ENCODE results near the gene OR56B1.

OR56B1 gene

DNA sequence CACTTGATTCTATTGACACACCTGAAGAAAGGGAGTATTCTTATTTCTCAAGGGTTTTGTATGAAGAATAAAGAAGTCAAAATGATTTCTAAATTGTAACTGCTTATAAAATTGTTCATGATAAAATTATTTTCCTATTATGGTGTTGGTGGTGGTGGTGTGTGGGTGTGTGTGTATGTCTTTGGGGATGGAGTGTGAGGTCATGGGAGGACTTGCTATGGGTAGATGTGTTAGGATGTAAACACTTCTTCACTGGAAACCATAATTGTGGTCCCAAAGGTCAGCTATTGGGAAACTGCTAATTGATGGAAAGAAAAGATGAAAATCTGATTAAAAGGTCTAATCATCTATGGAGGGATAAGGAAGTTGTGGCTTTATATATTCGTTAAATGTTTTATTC is 41.6 kb upstream of the OR56B1 start:
- DNase-seq (ENCODE audit: extremely low spot score), result no peak
- TF ChIP-seq, protein P1, sequence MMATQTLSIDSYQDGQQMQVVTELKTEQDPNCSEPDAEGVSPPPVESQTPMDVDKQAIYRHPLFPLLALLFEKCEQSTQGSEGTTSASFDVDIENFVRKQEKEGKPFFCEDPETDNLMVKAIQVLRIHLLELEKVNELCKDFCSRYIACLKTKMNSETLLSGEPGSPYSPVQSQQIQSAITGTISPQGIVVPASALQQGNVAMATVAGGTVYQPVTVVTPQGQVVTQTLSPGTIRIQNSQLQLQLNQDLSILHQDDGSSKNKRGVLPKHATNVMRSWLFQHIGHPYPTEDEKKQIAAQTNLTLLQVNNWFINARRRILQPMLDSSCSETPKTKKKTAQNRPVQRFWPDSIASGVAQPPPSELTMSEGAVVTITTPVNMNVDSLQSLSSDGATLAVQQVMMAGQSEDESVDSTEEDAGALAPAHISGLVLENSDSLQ (IDR thresholded peaks at IDR 0.05), result no peak
- no peak for TF ChIP-seq LEF1 (IDR thresholded peaks at IDR 0.05; ENCODE audit: borderline replicate concordance)
- no peak for TF ChIP-seq FOXK2 (IDR thresholded peaks at IDR 0.05)
- TF ChIP-seq FOXM1 (IDR thresholded peaks at IDR 0.05; ENCODE audit: borderline replicate concordance), result no peak
- no peak for TF ChIP-seq CTBP1 (IDR thresholded peaks at IDR 0.05; ENCODE audit: borderline replicate concordance)
- no peak for TF ChIP-seq SP1 (IDR thresholded peaks at IDR 0.05)
- ChIA-PET CTCF (no interaction called here), POLR2A (no interaction called here)

DNA sequence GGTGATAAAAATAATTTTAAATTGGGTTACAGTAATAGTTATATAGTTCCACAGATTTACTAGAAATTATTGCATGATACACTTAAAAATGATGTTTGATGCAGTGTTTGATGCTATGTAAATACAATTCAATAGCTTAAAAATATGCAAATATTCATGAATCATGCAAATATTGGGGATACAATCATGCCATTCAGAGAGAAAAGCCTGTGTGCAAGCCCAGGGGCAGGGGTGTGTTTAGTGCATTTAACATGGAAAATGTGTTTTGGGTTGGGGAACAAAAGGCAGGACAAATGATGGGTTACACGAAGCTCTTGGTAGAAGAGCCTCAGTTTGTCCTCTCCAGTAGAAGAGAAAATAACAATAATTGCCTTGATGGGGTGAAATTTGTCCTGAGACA is 40.7 kb upstream of the OR56B1 start:
- no peak for TF ChIP-seq NFRKB (IDR thresholded peaks at IDR 0.05)
- no peak for TF ChIP-seq FOXM1 (IDR thresholded peaks at IDR 0.05; ENCODE audit: borderline replicate concordance)
- TF ChIP-seq ZNF384 (IDR thresholded peaks at IDR 0.05), result no peak
- TF ChIP-seq HDGF (IDR thresholded peaks at IDR 0.05; ENCODE audit: borderline replicate concordance), result no peak
- TF ChIP-seq TARDBP (IDR thresholded peaks at IDR 0.05), result no peak
- no peak for TF ChIP-seq L3MBTL2 (conservative IDR thresholded peaks at IDR 0.05)
- no peak for TF ChIP-seq FOXA1 (IDR thresholded peaks at IDR 0.05)
- TF ChIP-seq ARNT (IDR thresholded peaks at IDR 0.05), result no peak
- TF ChIP-seq FOXK2 (IDR thresholded peaks at IDR 0.05), result no peak
- no peak for TF ChIP-seq CTBP1 (IDR thresholded peaks at IDR 0.05; ENCODE audit: borderline replicate concordance)
- no peak for TF ChIP-seq BHLHE40 (IDR thresholded peaks at IDR 0.05; ENCODE audit: borderline replicate concordance)
- no peak for TF ChIP-seq ELF4 (IDR thresholded peaks at IDR 0.05)
- TF ChIP-seq, protein P1 (IDR thresholded peaks at IDR 0.05), result no peak
- TF ChIP-seq LEF1 (IDR thresholded peaks at IDR 0.05; ENCODE audit: borderline replicate concordance), result no peak
- no peak for TF ChIP-seq SUZ12 (IDR thresholded peaks at IDR 0.05)
- TF ChIP-seq SP1 (IDR thresholded peaks at IDR 0.05), result no peak
- POLR2A ChIA-PET, result no interaction called here
- DNase-seq (ENCODE audit: extremely low spot score), result no peak
- CTCF ChIA-PET, result no interaction called here

DNA sequence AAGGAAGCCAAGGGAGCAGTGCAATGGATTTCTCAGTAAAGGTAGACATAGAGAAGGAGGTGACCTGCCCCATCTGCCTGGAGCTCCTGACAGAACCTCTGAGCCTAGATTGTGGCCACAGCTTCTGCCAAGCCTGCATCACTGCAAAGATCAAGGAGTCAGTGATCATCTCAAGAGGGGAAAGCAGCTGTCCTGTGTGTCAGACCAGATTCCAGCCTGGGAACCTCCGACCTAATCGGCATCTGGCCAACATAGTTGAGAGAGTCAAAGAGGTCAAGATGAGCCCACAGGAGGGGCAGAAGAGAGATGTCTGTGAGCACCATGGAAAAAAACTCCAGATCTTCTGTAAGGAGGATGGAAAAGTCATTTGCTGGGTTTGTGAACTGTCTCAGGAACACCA is 40.0 kb upstream of the OR56B1 start:
- ChIA-PET POLR2A (interaction anchor here (1.0 kb wide), 1 partner anchor 11 kb away, joined by 3 read pairs; the partner anchor contains the start of gene TRIM5), CTCF (no interaction called here)
- TF ChIP-seq BHLHE40 (IDR thresholded peaks at IDR 0.05; ENCODE audit: borderline replicate concordance), result no peak
- no peak for TF ChIP-seq SP1 (IDR thresholded peaks at IDR 0.05)
- no peak for TF ChIP-seq FOXK2 (IDR thresholded peaks at IDR 0.05)
- TF ChIP-seq LEF1 (IDR thresholded peaks at IDR 0.05; ENCODE audit: borderline replicate concordance), result no peak
- TF ChIP-seq FOXM1 (IDR thresholded peaks at IDR 0.05; ENCODE audit: borderline replicate concordance), result no peak
- TF ChIP-seq ELF4 (IDR thresholded peaks at IDR 0.05), result no peak
- no peak for TF ChIP-seq HDGF (IDR thresholded peaks at IDR 0.05; ENCODE audit: borderline replicate concordance)
- TF ChIP-seq SUZ12 (IDR thresholded peaks at IDR 0.05), result no peak
- TF ChIP-seq, protein P1 (IDR thresholded peaks at IDR 0.05), result no peak
- TF ChIP-seq FOXA1 (IDR thresholded peaks at IDR 0.05), result no peak
- TF ChIP-seq L3MBTL2 (conservative IDR thresholded peaks at IDR 0.05), result no peak
- TF ChIP-seq TARDBP (IDR thresholded peaks at IDR 0.05), result no peak
- TF ChIP-seq ZNF384 (IDR thresholded peaks at IDR 0.05), result no peak
- no peak for TF ChIP-seq CTBP1 (IDR thresholded peaks at IDR 0.05; ENCODE audit: borderline replicate concordance)
- no peak for TF ChIP-seq ARNT (IDR thresholded peaks at IDR 0.05)
- no peak for TF ChIP-seq NFRKB (IDR thresholded peaks at IDR 0.05)
- DNase-seq (ENCODE audit: extremely low spot score), result no peak

DNA sequence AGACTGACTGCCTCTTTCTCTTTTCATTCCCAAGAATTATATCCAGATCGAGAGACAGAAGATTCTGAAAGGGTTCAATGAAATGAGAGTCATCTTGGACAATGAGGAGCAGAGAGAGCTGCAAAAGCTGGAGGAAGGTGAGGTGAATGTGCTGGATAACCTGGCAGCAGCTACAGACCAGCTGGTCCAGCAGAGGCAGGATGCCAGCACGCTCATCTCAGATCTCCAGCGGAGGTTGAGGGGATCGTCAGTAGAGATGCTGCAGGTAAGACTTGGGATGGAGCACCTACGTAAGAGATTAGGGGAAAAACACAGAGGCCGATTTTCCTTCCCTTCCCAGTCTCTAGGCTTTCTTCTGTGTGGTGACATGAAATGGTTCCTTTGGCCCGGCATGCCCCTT is 38.0 kb upstream of the OR56B1 start:
- CTCF ChIA-PET, result no interaction called here

DNA sequence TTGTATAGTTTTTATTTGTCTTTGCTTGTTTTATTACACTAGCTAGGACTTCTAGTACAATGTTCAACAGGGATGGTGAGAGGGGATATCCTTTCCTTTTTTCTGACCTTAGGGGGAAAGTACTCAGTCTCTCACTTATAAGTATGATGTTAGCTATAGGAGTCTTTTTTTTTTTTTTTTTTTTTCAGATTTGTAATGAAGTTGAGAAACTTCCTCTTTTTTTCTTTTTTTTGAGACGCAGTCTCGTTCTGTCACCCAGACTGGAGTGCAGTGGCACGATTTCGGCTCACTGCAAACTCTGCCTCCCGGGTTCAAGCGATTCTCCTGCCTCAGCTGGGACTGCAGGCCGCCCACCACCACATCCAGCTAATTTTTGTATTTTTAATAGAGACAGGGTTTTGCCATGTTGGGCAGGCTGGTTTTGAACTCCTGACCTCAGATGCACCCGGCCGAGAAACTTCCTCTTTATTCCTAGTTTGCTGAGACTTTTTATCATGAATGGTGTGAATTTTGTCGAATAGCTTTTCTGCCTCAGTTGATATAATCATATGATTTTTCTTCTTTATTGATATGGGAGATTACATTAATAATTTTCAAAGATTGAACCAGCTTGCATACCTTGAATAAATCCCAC is 35.7 kb upstream of the OR56B1 start:
- no peak for TF ChIP-seq NFRKB (IDR thresholded peaks at IDR 0.05)
- ChIA-PET CTCF (no interaction called here), POLR2A (no interaction called here)
- DNase-seq (ENCODE audit: extremely low spot score), result no peak

More for the DNA sequence above, 38.0 kb upstream of the OR56B1 start:
- POLR2A ChIA-PET, result no interaction called here
- DNase-seq (ENCODE audit: extremely low spot score), result no peak
- TF ChIP-seq HDGF (IDR thresholded peaks at IDR 0.05; ENCODE audit: borderline replicate concordance) (no peak), TARDBP (IDR thresholded peaks at IDR 0.05) (no peak), SUZ12 (IDR thresholded peaks at IDR 0.05) (no peak), NFRKB (IDR thresholded peaks at IDR 0.05) (no peak), SP1 (IDR thresholded peaks at IDR 0.05) (no peak), LEF1 (IDR thresholded peaks at IDR 0.05; ENCODE audit: borderline replicate concordance) (no peak), ZNF384 (IDR thresholded peaks at IDR 0.05) (no peak), FOXK2 (IDR thresholded peaks at IDR 0.05) (no peak), L3MBTL2 (conservative IDR thresholded peaks at IDR 0.05) (no peak), CTBP1 (IDR thresholded peaks at IDR 0.05; ENCODE audit: borderline replicate concordance) (no peak), ARNT (IDR thresholded peaks at IDR 0.05) (no peak), FOXM1 (IDR thresholded peaks at IDR 0.05; ENCODE audit: borderline replicate concordance) (no peak), FOXA1 (IDR thresholded peaks at IDR 0.05) (no peak), ELF4 (IDR thresholded peaks at IDR 0.05) (no peak), BHLHE40 (IDR thresholded peaks at IDR 0.05; ENCODE audit: borderline replicate concordance) (no peak)
- TF ChIP-seq, protein P1 (IDR thresholded peaks at IDR 0.05), result no peak
